NCI-H82 (cell line): ENCODE measurements around the gene MBD3L3.
"Not testable (repeated sequence)": the region's sequence is repeated elsewhere in the genome, so short reads cannot be mapped to it uniquely, and the experiment has no call there.

Source experiments
- DNase-seq: peaks from one replicate; lab custom pipeline; 2025; lab: John Stamatoyannopoulos, UW

The MBD3L3 gene

GRCh38 chr19:7058576-7058975 lies at the start of gene MBD3L3:
MBD3L3 (minus strand) TSS chr19:7058676; CDS start chr19:7058605, 71 bp downstream.
- not testable (repeated sequence) for DNase-seq

GRCh38 chr19:7106711-7107657 lies 48.5 kb upstream of the MBD3L3 start:
- no peak for DNase-seq

GRCh38 chr19:7104747-7105447 lies 46.4 kb upstream of the MBD3L3 start:
- no peak for DNase-seq

GRCh38 chr19:7101498-7102253 lies 43.2 kb upstream of the MBD3L3 start:
- no peak for DNase-seq

- no peak for DNase-seq
These were observed 41.1 kb upstream of the MBD3L3 start for GRCh38 chr19:7099597-7099921.

- peak; percentile 95 for DNase-seq
These were observed 40.5 kb upstream of the MBD3L3 start for GRCh38 chr19:7098701-7099596.

GRCh38 chr19:7098096-7098495 lies 39.6 kb upstream of the MBD3L3 start:
- no peak for DNase-seq

- DNase-seq = no peak
These were observed 30.5 kb upstream of the MBD3L3 start for GRCh38 chr19:7088999-7089398.

- DNase-seq = peak; percentile 16
These were observed 24.8 kb upstream of the MBD3L3 start for GRCh38 chr19:7083076-7083956.

- no peak for DNase-seq
These were observed 19.5 kb upstream of the MBD3L3 start for GRCh38 chr19:7078008-7078407.

- DNase-seq = no peak
These were observed 17.7 kb upstream of the MBD3L3 start for GRCh38 chr19:7076151-7076550.

GRCh38 chr19:7074705-7075282 lies 16.3 kb upstream of the MBD3L3 start:
- no peak for DNase-seq

GRCh38 chr19:7072541-7072940 lies 14.1 kb upstream of the MBD3L3 start:
- no peak for DNase-seq

- DNase-seq = no peak
These were observed 11.4 kb upstream of the MBD3L3 start for GRCh38 chr19:7069904-7070226.

GRCh38 chr19:7069042-7069903 lies 10.8 kb upstream of the MBD3L3 start, which contains the start of gene ZNF557:
ZNF557 (plus strand) TSS chr19:7069703; CDS start chr19:7075075, 5,372 bp downstream.
- peak; percentile 97 for DNase-seq

- DNase-seq = no peak
These were observed 10.1 kb upstream of the MBD3L3 start for GRCh38 chr19:7068599-7068998.

GRCh38 chr19:7067716-7068115 lies 9.2 kb upstream of the MBD3L3 start:
- no peak for DNase-seq

- DNase-seq = peak; percentile 68
These were observed 8.6 kb upstream of the MBD3L3 start for GRCh38 chr19:7067122-7067521.

GRCh38 chr19:7063764-7064418 lies 5.4 kb upstream of the MBD3L3 start:
- DNase-seq = no peak
